Osteocyte (in vitro differentiated cells): ENCODE data around the gene PIK3CA. TPM values are rescaled to one million over a fixed set of nuclear protein-coding genes. Genes with fewer than 3 reads are reported as not detected.
A peak's percentile ranks its signal among the peaks of the same experiment; 100 is the strongest.

ENCODE experiments used
- DNase-seq: peaks from one replicate; pipeline ENCODE4 v3.0.0; 2021; ENCODE audit warnings: mixed read lengths; ENCODE audit not compliant: unreplicated experiment; ENCODE audit errors: extremely low spot score
- H3K27ac Mint-ChIP-seq: one replicate; pipeline ENCODE4 v1.8.0; 2021; ENCODE audit warnings: mild to moderate bottlenecking, mixed read lengths; ENCODE audit not compliant: unreplicated experiment
- H3K27me3 Mint-ChIP-seq: one replicate; pipeline ENCODE4 v1.8.0; 2021; ENCODE audit warnings: mixed read lengths; ENCODE audit not compliant: unreplicated experiment
- H3K36me3 Mint-ChIP-seq: one replicate; pipeline ENCODE4 v1.8.0; 2021; ENCODE audit warnings: mixed read lengths; ENCODE audit not compliant: unreplicated experiment
- H3K4me1 Mint-ChIP-seq: one replicate; pipeline ENCODE4 v1.8.0; 2021; ENCODE audit warnings: mixed read lengths; ENCODE audit not compliant: unreplicated experiment
- H3K4me3 Mint-ChIP-seq: one replicate; pipeline ENCODE4 v1.8.0; 2021; ENCODE audit warnings: mild to moderate bottlenecking, moderate library complexity, mixed read lengths; ENCODE audit not compliant: unreplicated experiment
- H3K9me3 Mint-ChIP-seq: one replicate; pipeline ENCODE4 v1.8.0; 2021; ENCODE audit warnings: mixed read lengths; ENCODE audit not compliant: unreplicated experiment
- CTCF ChIP-seq: fragments of 200-600 bp; sonication (generic); IDR thresholded peaks from 2 replicates; pipeline ENCODE4 v1.5.0; 2021; ENCODE audit warnings: antibody characterized with exemption, mild to moderate bottlenecking, moderate library complexity
- total RNA-seq: library from RNA; stranded (reverse); gene quantifications from 2 replicates; pipeline ENCODE4 v1.2.1, GENCODE V29; 2021

The PIK3CA gene
- total RNA-seq, 1 donor from 2014 or later, result 48.1 TPM

DNA sequence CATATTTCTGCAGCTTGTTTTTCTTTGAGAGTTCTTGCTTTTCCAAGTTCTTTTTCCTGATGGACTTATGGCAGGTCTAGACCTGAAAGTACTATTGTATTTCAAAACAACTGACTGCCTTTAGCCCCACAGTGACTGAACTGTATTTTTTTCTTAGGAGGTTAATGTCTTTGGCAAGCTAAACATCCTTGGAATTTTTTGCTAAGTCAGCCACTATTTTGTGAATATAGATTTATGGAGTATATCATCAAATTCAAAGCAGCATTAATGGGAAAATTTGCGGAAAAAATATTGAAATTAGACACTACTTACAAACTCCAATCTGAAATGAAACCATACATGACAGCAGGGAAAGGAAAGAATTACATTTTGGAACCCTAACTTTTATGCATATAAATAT lies 8.6 kb downstream of the PIK3CA start:
- Mint-ChIP-seq H3K4me1 (peaks cover 68% of the 10 kb centered on the region), H3K27ac (peak overlapping the region; percentile 43), H3K9me3 (peaks cover 4% of the 10 kb centered on the region), H3K4me3 (no peak overlapping the region), H3K27me3 (no peaks in the 10 kb centered on the region), H3K36me3 (no peaks in the 10 kb centered on the region)
- no peak for TF ChIP-seq CTCF
- DNase-seq, result no peak

- Mint-ChIP-seq H3K4me1 (peaks cover 67% of the 10 kb centered on the region), H3K4me3 (no peak overlapping the region), H3K36me3 (no peaks in the 10 kb centered on the region), H3K27ac (no peak overlapping the region), H3K9me3 (peaks cover 4% of the 10 kb centered on the region), H3K27me3 (no peaks in the 10 kb centered on the region)
- no peak for TF ChIP-seq CTCF
- DNase-seq, result no peak
Measured at GRCh38 chr3:179158336-179159039, 10.3 kb downstream of the PIK3CA start.

DNA sequence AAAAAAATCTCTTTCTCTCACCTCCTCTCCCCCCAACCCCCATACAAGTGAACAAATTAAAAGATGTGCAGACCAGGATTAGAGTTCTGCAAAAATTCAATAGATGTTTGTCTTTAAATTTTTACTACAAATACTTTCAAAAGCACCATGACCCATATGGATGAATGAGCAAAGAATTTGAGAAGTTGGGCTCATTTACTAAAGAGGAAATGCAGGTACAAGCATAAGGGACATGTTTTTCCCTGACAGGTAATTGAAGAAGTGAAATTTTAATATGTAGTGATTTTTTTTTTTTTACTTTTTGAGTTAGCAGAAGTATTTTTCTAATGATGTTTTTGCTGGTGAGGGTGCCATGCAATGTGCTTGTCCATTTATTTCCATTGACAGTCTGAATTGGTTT lies 15.3 kb downstream of the PIK3CA start:
- Mint-ChIP-seq H3K36me3 (peaks cover 3% of the 10 kb centered on the region), H3K27ac (no peak overlapping the region)

DNA sequence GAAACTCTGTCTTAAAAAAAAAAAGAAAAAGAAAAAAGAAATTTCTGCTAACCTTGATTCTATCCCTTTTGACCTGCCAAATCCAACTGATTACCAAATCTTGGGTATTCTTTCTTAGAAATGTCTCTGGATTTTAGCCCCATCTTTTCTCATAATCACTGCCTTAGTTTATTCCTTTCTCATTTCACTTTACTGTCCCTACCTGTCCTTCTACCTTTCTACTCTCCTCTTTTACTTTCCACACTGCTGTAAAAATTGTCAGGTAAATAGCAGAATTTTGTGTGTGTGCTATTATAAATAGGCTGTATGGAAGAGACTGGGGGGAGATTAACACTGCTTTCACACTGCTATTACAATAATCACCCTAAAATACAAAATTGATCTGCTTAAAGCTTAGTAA lies 16.7 kb downstream of the PIK3CA start:
- peaks cover 4% of the 10 kb centered on the region for H3K9me3 Mint-ChIP-seq
- H3K4me1 Mint-ChIP-seq, result peaks cover 58% of the 10 kb centered on the region
- no peak overlapping the region for H3K4me3 Mint-ChIP-seq
- TF ChIP-seq CTCF, result no peak
- H3K27me3 Mint-ChIP-seq, result no peaks in the 10 kb centered on the region
- no peak overlapping the region for H3K27ac Mint-ChIP-seq
- peaks cover 6% of the 10 kb centered on the region for H3K36me3 Mint-ChIP-seq
- DNase-seq, result no peak

More for the DNA sequence above, 15.3 kb downstream of the PIK3CA start:
- peaks cover 4% of the 10 kb centered on the region for H3K9me3 Mint-ChIP-seq
- DNase-seq, result no peak
- H3K4me1 Mint-ChIP-seq, result peaks cover 59% of the 10 kb centered on the region
- no peak overlapping the region for H3K4me3 Mint-ChIP-seq
- no peaks in the 10 kb centered on the region for H3K27me3 Mint-ChIP-seq
- TF ChIP-seq CTCF, result no peak

DNA sequence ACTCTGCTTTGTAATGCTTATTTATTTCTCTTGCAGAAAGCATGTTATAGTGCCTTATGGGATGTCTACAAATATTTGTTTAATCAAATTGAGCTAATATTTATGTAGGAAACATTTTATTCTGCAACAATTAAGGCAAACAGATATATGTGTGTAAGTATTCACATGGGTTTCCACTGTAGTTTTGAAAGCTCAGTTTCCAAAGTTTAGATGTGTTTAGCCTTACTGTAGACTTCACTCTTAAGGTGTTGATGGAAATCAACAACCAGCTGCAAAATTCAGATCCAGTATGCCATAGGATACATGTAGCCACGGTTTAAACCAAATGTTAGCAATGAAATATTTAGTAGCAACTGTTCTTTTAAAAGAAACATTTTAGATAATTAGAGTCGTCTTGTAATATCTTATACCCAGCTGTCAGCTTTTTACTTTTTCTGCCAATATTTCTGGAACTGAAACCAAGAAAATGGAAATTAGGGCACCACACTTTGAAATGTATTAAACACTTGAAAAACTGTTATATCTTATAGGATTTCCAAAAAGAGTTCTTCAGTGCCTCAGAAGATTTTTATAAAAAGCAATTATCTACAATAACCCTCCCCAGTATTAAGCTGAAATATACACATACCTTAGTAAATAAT lies 18.5 kb downstream of the PIK3CA start:
- H3K9me3 Mint-ChIP-seq, result no peaks in the 10 kb centered on the region
- TF ChIP-seq CTCF, result no peak
- H3K36me3 Mint-ChIP-seq, result peaks cover 10% of the 10 kb centered on the region
- H3K4me1 Mint-ChIP-seq, result peaks cover 48% of the 10 kb centered on the region
- no peak for DNase-seq
- no peaks in the 10 kb centered on the region for H3K27me3 Mint-ChIP-seq
- H3K27ac Mint-ChIP-seq, result no peak overlapping the region
- H3K4me3 Mint-ChIP-seq, result no peak overlapping the region
